SK-N-MC (cell line): ENCODE results near the gene RPP30.

Experiments
- EZH2 ChIP-seq: fragments of 200-600 bp; sonication (generic); IDR thresholded peaks from one replicate; pipeline ENCODE4 v1.6.1; 2017; ENCODE audit warnings: antibody characterized with exemption
- POLR2AphosphoS5 ChIP-seq: IDR thresholded peaks from 2 replicates; pipeline ENCODE4 v1.6.1; 2012; ENCODE audit warnings: mild to moderate bottlenecking, low read depth, low read length, borderline replicate concordance

DNA sequence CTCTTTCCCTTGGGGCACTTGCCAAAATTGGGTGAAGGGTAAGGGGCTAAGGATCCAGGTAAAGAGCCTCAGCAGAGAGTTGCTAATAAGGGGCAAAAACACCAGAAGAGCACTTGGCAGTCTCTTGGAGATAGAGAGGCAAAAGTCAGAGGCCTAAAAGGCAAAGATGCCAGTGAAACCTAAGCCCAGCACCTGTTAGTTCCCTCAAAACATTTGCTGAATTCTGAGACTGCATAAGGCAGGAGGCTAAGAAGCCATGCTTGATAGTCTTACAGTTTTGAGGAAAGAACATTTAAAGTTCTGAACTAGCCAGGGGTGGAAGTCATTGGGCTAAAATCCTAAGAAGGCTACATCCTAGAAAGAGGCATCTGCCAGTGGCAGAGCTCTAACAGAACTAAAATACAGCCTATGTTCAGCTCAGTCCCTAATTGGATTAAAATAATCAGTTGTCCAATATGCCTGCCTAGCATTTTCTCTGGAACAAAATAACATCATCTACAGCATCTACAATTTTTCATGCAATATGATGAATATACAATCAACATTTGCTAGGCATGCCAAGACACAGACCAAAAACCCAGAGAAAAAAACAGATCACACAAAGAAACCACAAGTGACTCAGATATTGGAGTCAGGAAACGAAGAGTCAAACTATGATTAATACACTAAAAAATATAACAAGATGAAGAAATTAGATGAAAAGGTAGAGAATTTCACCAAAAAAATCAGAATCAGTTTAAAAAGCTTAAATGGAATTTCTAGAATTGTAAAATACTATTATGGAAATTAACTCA lies 21.6 kb upstream of the RPP30 start:
- TF ChIP-seq POLR2AphosphoS5, result no peak
- TF ChIP-seq EZH2, result no peak
